ENCODE data around the gene DENND1A.

- TF ChIP-seq, protein P1, sequence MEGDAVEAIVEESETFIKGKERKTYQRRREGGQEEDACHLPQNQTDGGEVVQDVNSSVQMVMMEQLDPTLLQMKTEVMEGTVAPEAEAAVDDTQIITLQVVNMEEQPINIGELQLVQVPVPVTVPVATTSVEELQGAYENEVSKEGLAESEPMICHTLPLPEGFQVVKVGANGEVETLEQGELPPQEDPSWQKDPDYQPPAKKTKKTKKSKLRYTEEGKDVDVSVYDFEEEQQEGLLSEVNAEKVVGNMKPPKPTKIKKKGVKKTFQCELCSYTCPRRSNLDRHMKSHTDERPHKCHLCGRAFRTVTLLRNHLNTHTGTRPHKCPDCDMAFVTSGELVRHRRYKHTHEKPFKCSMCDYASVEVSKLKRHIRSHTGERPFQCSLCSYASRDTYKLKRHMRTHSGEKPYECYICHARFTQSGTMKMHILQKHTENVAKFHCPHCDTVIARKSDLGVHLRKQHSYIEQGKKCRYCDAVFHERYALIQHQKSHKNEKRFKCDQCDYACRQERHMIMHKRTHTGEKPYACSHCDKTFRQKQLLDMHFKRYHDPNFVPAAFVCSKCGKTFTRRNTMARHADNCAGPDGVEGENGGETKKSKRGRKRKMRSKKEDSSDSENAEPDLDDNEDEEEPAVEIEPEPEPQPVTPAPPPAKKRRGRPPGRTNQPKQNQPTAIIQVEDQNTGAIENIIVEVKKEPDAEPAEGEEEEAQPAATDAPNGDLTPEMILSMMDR (IDR thresholded peaks at IDR 0.05; ENCODE audit: insufficient read depth, low read length, poor library complexity, severe bottlenecking): no peak
- no peak for TF ChIP-seq EZH2phosphoT487 (conservative IDR thresholded peaks at IDR 0.05; ENCODE audit: low read length)
Observed at GRCh38 chr9:123846966-123847365, 83.0 kb downstream of the DENND1A start.

All from SU-DHL-6 (cell line).